MCF 10A (cell line): ENCODE measurements around the gene CUL7. TPM values are rescaled to one million over a fixed set of nuclear protein-coding genes. Genes with fewer than 3 reads are reported as not detected.
A peak's percentile ranks its signal among the peaks of the same experiment; 100 is the strongest.

ENCODE experiments used
- BruUV-seq: library from RNA; stranded (reverse); fragments of 400-500 nt; replicated peaks from 2 replicates; lab custom pipeline; 2021; lab: Mats Ljungman, UMichigan
- CTCF ChIA-PET: fragments of 300-600 bp; sonication (Branson Sonifier 250); formaldehyde crosslinking; extraction: SDS; loops from one replicate; lab custom pipeline; 2021; ENCODE audit warnings: antibody characterized with exemption, inconsistent platforms; lab: Yijun Ruan, JAX
- POLR2A ChIA-PET: fragments of 300-600, 350-650 bp; sonication (Branson Sonifier 250); formaldehyde crosslinking; extraction: SDS; loops from one replicate; lab custom pipeline; 2020; ENCODE audit warnings: antibody characterized with exemption, inconsistent platforms; lab: Yijun Ruan, JAX
- DNase-seq: peaks from one replicate; pipeline ENCODE4 v3.0.0-alpha.2; 2018; ENCODE audit not compliant: unreplicated experiment
- H3K27ac Mint-ChIP-seq: one replicate; pipeline ENCODE4 v1.8.0; 2022; ENCODE audit warnings: mild to moderate bottlenecking, low read depth, mixed read lengths; ENCODE audit not compliant: unreplicated experiment
- H3K27me3 Mint-ChIP-seq: one replicate; pipeline ENCODE4 v1.8.0; 2022; ENCODE audit warnings: mixed read lengths; ENCODE audit not compliant: insufficient read depth, unreplicated experiment
- H3K36me3 Mint-ChIP-seq: one replicate; pipeline ENCODE4 v1.8.0; 2022; ENCODE audit warnings: mild to moderate bottlenecking, moderate library complexity, mixed read lengths; ENCODE audit not compliant: insufficient read depth, unreplicated experiment
- H3K4me1 Mint-ChIP-seq: one replicate; pipeline ENCODE4 v1.8.0; 2022; ENCODE audit warnings: mixed read lengths; ENCODE audit not compliant: insufficient read depth, unreplicated experiment
- H3K4me3 Mint-ChIP-seq: one replicate; pipeline ENCODE4 v1.8.0; 2022; ENCODE audit warnings: mild to moderate bottlenecking, moderate library complexity, mixed read lengths; ENCODE audit not compliant: unreplicated experiment
- H3K9me3 Mint-ChIP-seq: one replicate; pipeline ENCODE4 v1.8.0; 2022; ENCODE audit warnings: mixed read lengths; ENCODE audit not compliant: unreplicated experiment
- CTCF ChIP-seq: fragments of 200-600 bp; IDR thresholded peaks from one replicate; pipeline ENCODE4 v1.8.0; 2022; ENCODE audit warnings: antibody characterized with exemption, mild to moderate bottlenecking; ENCODE audit not compliant: unreplicated experiment
- intact Hi-C: fragments of 100-400 bp; cut with micrococcal nuclease; formaldehyde crosslinking; loops from 2 replicates; pipeline ENCODE4 v1.14.1; 2022
- total RNA-seq: library from RNA; stranded (reverse); gene quantifications from 2 replicates; pipeline ENCODE4 v1.2.3, GENCODE V29; 2022

Gene CUL7
- total RNA-seq, 1 experiment from 2014 or later = 22.7 TPM

- BruUV-seq = TSS peak; percentile 12
- peak; percentile 6 for DNase-seq
- H3K9me3 Mint-ChIP-seq = no peaks in the 10 kb centered on the region
- intact Hi-C loops = loop anchor here (5.0 kb wide), 1 partner anchor 41 kb away; the partner anchor contains the start of genes KLHDC3 and MEA1
- CTCF ChIA-PET = interaction anchor here (0.6 to 1.8 kb wide), 3 partner anchors 38 to 281 kb away, joined by 3 to 5 read pairs (median 4); no protein-coding TSS in a partner anchor
- POLR2A ChIA-PET = interaction anchor here (0.9 to 5.0 kb wide), 16 partner anchors 8 to 163 kb away, joined by 3 to 53 read pairs (median 9); partner anchors contain the start of genes CNPY3, KLHDC3, MEA1 and PEX6
- H3K4me3 Mint-ChIP-seq = peak overlapping the region; percentile 96
- peaks cover 30% of the 10 kb centered on the region for H3K4me1 Mint-ChIP-seq
- H3K27me3 Mint-ChIP-seq = no peaks in the 10 kb centered on the region
- peaks cover 65% of the 10 kb centered on the region for H3K36me3 Mint-ChIP-seq
- no peak for TF ChIP-seq CTCF
- H3K27ac Mint-ChIP-seq = peak overlapping the region; percentile 98
These were observed 658 bp downstream of the CUL7 start for GRCh38 chr6:43052842-43053544.

- no peak for DNase-seq
- peaks cover 27% of the 10 kb centered on the region for H3K4me1 Mint-ChIP-seq
- no peaks in the 10 kb centered on the region for H3K27me3 Mint-ChIP-seq
- peak overlapping the region; percentile 96 for H3K4me3 Mint-ChIP-seq
- intact Hi-C loops = loop anchor here (5.0 kb wide), 1 partner anchor 40 kb away; the partner anchor contains the start of genes KLHDC3 and MEA1
- CTCF ChIA-PET = interaction anchor here (0.6 to 0.7 kb wide), 2 partner anchors 106 to 394 kb away, joined by 4 to 5 read pairs; no protein-coding TSS in a partner anchor
- POLR2A ChIA-PET = interaction anchor here (0.8 to 5.0 kb wide), 5 partner anchors 10 to 375 kb away, joined by 3 to 53 read pairs (median 6); partner anchors contain the start of genes ABCC10, KLHDC3 and MEA1
- no peak for TF ChIP-seq CTCF
- no peaks in the 10 kb centered on the region for H3K9me3 Mint-ChIP-seq
- peak overlapping the region; percentile 98 for H3K27ac Mint-ChIP-seq
- BruUV-seq = no TSS peak
- peaks cover 61% of the 10 kb centered on the region for H3K36me3 Mint-ChIP-seq
These were observed 1.3 kb downstream of the CUL7 start for GRCh38 chr6:43052225-43052841.

GRCh38 chr6:43050981-43051380 lies 2.7 kb downstream of the CUL7 start:
- ChIA-PET CTCF (interaction anchor here (0.6 to 1.0 kb wide), 2 partner anchors 18 to 64 kb away, joined by 3 read pairs; no protein-coding TSS in a partner anchor), POLR2A (interaction anchor here (1.0 to 1.5 kb wide), 2 partner anchors 37 to 120 kb away, joined by 3 to 6 read pairs; partner anchors contain the start of genes KLHDC3, MEA1 and SRF)
- peak overlapping the region; percentile 60 for H3K27ac Mint-ChIP-seq
- no peak for TF ChIP-seq CTCF
- H3K36me3 Mint-ChIP-seq = peaks cover 49% of the 10 kb centered on the region
- no peak for DNase-seq
- no peak overlapping the region for H3K4me3 Mint-ChIP-seq
- no peaks in the 10 kb centered on the region for H3K27me3 Mint-ChIP-seq
- intact Hi-C loops = loop anchor here (5.0 kb wide), 1 partner anchor 39 kb away; the partner anchor contains the start of genes KLHDC3 and MEA1
- H3K4me1 Mint-ChIP-seq = peaks cover 27% of the 10 kb centered on the region
- no TSS peak for BruUV-seq
- no peaks in the 10 kb centered on the region for H3K9me3 Mint-ChIP-seq
